ENCODE results near the gene ANXA8. TPM values are rescaled to one million over a fixed set of nuclear protein-coding genes. Genes with fewer than 3 reads are reported as not detected.
A peak's percentile ranks its signal among the peaks of the same experiment; 100 is the strongest.

The ANXA8 gene
- total and polyA plus RNA-seq, 4 donors, result 0.09 to 1.6 (median 1.1) TPM

DNA sequence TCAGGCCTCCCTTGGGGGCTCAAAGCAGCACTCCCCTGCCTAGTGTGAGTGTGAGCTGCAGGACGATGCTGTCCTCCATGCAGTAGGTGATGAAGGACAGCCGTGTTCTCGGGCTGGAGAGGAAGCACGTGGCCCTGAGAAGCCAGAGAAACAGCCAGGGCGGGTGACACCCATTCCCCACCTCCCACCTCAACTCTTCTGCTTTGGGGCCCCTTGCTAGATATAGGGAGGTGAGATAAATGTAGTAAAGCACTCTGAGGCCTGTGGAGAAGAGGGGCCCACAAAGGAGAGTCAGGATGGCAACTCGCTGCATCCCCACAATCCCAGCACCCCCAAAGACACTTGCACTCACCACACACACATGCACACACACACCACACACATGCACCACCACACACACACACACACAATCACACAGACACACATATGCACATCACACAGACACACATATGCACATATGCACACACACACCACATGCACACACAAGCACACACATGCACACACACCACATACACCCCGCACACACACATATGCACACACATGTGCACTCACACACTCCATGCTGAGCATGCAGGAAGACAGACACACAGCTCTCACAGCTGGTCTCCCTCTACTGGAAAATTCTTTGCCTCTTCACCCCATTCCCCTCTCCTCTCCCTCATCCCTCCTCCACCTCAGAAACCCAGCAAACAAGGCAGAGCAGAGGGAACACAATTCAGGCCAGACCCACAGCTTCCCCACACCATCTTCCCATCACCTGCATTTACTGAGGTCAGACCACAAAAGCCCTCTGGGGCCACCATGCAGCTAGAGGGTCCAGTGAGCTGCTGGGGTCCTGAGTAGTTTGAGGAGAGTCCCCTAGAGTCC lies 30.5 kb downstream of the ANXA8 start:
- no peak for TF ChIP-seq FOXA2 (IDR thresholded peaks at IDR 0.05)
- TF ChIP-seq CTCF (IDR thresholded peaks at IDR 0.05; ENCODE audit: low read depth, low read length, missing input control), result no peak
- TF ChIP-seq RXRA (IDR thresholded peaks at IDR 0.05), result no peak
- TF ChIP-seq, protein P1, sequence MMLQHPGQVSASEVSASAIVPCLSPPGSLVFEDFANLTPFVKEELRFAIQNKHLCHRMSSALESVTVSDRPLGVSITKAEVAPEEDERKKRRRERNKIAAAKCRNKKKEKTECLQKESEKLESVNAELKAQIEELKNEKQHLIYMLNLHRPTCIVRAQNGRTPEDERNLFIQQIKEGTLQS (IDR thresholded peaks at IDR 0.05), result no peak
- TF ChIP-seq SP1 (IDR thresholded peaks at IDR 0.05), result no peak
- TF ChIP-seq FOXA1 (IDR thresholded peaks at IDR 0.05), result no peak
- no peak for TF ChIP-seq GABPA (IDR thresholded peaks at IDR 0.05 in 1 of 2, conservative IDR thresholded peaks at IDR 0.05 in 1 of 2)
- TF ChIP-seq RAD21 (IDR thresholded peaks at IDR 0.05), result no peak
- no peak for TF ChIP-seq TAF1 (conservative IDR thresholded peaks at IDR 0.05)
- no peak for TF ChIP-seq HNF4A (conservative IDR thresholded peaks at IDR 0.05)
- no peak for TF ChIP-seq MAX (IDR thresholded peaks at IDR 0.05)
- TF ChIP-seq, protein P2, sequence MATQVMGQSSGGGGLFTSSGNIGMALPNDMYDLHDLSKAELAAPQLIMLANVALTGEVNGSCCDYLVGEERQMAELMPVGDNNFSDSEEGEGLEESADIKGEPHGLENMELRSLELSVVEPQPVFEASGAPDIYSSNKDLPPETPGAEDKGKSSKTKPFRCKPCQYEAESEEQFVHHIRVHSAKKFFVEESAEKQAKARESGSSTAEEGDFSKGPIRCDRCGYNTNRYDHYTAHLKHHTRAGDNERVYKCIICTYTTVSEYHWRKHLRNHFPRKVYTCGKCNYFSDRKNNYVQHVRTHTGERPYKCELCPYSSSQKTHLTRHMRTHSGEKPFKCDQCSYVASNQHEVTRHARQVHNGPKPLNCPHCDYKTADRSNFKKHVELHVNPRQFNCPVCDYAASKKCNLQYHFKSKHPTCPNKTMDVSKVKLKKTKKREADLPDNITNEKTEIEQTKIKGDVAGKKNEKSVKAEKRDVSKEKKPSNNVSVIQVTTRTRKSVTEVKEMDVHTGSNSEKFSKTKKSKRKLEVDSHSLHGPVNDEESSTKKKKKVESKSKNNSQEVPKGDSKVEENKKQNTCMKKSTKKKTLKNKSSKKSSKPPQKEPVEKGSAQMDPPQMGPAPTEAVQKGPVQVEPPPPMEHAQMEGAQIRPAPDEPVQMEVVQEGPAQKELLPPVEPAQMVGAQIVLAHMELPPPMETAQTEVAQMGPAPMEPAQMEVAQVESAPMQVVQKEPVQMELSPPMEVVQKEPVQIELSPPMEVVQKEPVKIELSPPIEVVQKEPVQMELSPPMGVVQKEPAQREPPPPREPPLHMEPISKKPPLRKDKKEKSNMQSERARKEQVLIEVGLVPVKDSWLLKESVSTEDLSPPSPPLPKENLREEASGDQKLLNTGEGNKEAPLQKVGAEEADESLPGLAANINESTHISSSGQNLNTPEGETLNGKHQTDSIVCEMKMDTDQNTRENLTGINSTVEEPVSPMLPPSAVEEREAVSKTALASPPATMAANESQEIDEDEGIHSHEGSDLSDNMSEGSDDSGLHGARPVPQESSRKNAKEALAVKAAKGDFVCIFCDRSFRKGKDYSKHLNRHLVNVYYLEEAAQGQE (IDR thresholded peaks at IDR 0.05), result no peak
- TF ChIP-seq JUND (IDR thresholded peaks at IDR 0.05), result no peak
- no peaks in the 10 kb centered on the region for H3K9me3 ChIP-seq (ENCODE audit: control insufficient read depth in 4 of 4, low read length in 3 of 4)
- 79% methylated on average over 7 of the region's 7 CpGs for WGBS
- no peaks in the 10 kb centered on the region for H3K36me3 ChIP-seq (ENCODE audit: control insufficient read depth in 4 of 4, insufficient read depth in 3 of 4, low read depth in 1 of 4, low read length in 3 of 4)
- DNase-seq (ENCODE audit: low spot score), result no peak
- peaks cover 0 to 2% (median 0%) of the 10 kb centered on the region in 4 donors for H3K4me1 ChIP-seq (ENCODE audit: control insufficient read depth in 4 of 4, insufficient read depth in 4 of 4, low read length in 3 of 4)
- no peak overlapping the region for H3K4me3 ChIP-seq (ENCODE audit: low read depth in 1 of 3, low read length in 3 of 3)
- H3K9ac ChIP-seq (ENCODE audit: low read depth in 1 of 2, low read length in 2 of 2), result no peak overlapping the region
- H3K27me3 ChIP-seq (ENCODE audit: control insufficient read depth in 4 of 4, insufficient read depth in 4 of 4, low read length in 3 of 4), result no peaks in the 10 kb centered on the region
- H3K27ac ChIP-seq (ENCODE audit: low read depth in 1 of 2, low read length in 2 of 2), result no peak overlapping the region

- peak; percentile 31 for DNase-seq (ENCODE audit: low spot score)
- no peak for TF ChIP-seq TAF1 (conservative IDR thresholded peaks at IDR 0.05)
- TF ChIP-seq EGR1 (IDR thresholded peaks at IDR 0.05; ENCODE audit: low read depth in 2 of 2), result no peak
- no peak for TF ChIP-seq MAX (IDR thresholded peaks at IDR 0.05)
- TF ChIP-seq RAD21 (IDR thresholded peaks at IDR 0.05), result no peak
- no peak for TF ChIP-seq NR2F2 (IDR thresholded peaks at IDR 0.05)
- TF ChIP-seq HNF4A (conservative IDR thresholded peaks at IDR 0.05), result no peak
- TF ChIP-seq, protein P1 (IDR thresholded peaks at IDR 0.05), result no peak
- TF ChIP-seq, protein P2 (IDR thresholded peaks at IDR 0.05), result no peak
- TF ChIP-seq SP1 (IDR thresholded peaks at IDR 0.05), result no peak
- no peak for TF ChIP-seq JUND (IDR thresholded peaks at IDR 0.05)
- TF ChIP-seq FOXA1 (IDR thresholded peaks at IDR 0.05), result no peak
- no peak for TF ChIP-seq CTCF (IDR thresholded peaks at IDR 0.05; ENCODE audit: low read depth, low read length, missing input control)
- no peak for TF ChIP-seq FOXA2 (IDR thresholded peaks at IDR 0.05)
Measured at GRCh38 chr10:47452495-47453140, 31.3 kb downstream of the ANXA8 start.

More at GRCh38 chr10:47452495-47453140, 31.3 kb downstream of the ANXA8 start:
- no peaks in the 10 kb centered on the region for H3K36me3 ChIP-seq (ENCODE audit: control insufficient read depth in 4 of 4, insufficient read depth in 3 of 4, low read depth in 1 of 4, low read length in 3 of 4)
- H3K9ac ChIP-seq (ENCODE audit: low read depth in 1 of 2, low read length in 2 of 2), result no peak overlapping the region
- no peak overlapping the region for H3K27ac ChIP-seq (ENCODE audit: low read depth in 1 of 2, low read length in 2 of 2)
- H3K4me3 ChIP-seq (ENCODE audit: low read depth in 1 of 3, low read length in 3 of 3), result no peak overlapping the region
- H3K27me3 ChIP-seq (ENCODE audit: control insufficient read depth in 4 of 4, insufficient read depth in 4 of 4, low read length in 3 of 4), result no peaks in the 10 kb centered on the region
- H3K9me3 ChIP-seq (ENCODE audit: control insufficient read depth in 4 of 4, low read length in 3 of 4), result no peaks in the 10 kb centered on the region
- peaks cover 0 to 2% (median 0%) of the 10 kb centered on the region in 4 donors for H3K4me1 ChIP-seq (ENCODE audit: control insufficient read depth in 4 of 4, insufficient read depth in 4 of 4, low read length in 3 of 4)
- 79% methylated on average over 11 of the region's 11 CpGs for WGBS
